Measurements from ENCODE around the gene STMN3.

Gene STMN3

GRCh38 chr20:63626424-63627128 is 26.6 kb downstream of the STMN3 start, which contains the start of gene GMEB2:
Gene GMEB2 (minus strand): TSS chr20:63627101. CDS start chr20:63619397, 7,704 bp downstream.
- ChIA-PET CTCF (interaction anchor here (0.6 to 1.0 kb wide), 3 partner anchors 46 to 179 kb away, joined by 3 to 4 read pairs (median 3); no protein-coding TSS in a partner anchor), POLR2A (ENCODE audit: low non-redundant PET) (interaction anchor here (0.6 to 1.5 kb wide), 10 partner anchors 8 to 354 kb away, joined by 3 to 7 read pairs (median 3); partner anchors contain the start of genes PRPF6, PTK6 and RTEL1)
- H3K27ac ChIP-seq: peak within 1 kb of the TSS; percentile 97
- TF ChIP-seq CTCF (conservative IDR thresholded peaks at IDR 0.05; ENCODE audit: low read depth): no peak
- peak; percentile 87 for DNase-seq (ENCODE audit: low spot score)

- ChIA-PET CTCF (no interaction called here), POLR2A (ENCODE audit: low non-redundant PET) (interaction anchor here (0.5 to 0.6 kb wide), 2 partner anchors 33 to 224 kb away, joined by 3 read pairs; no protein-coding TSS in a partner anchor)
- peak overlapping the region; percentile 97 for H3K27ac ChIP-seq
- no peak for DNase-seq (ENCODE audit: low spot score)
- TF ChIP-seq CTCF (conservative IDR thresholded peaks at IDR 0.05; ENCODE audit: low read depth): no peak
Observed at GRCh38 chr20:63625771-63626423, 27.3 kb downstream of the STMN3 start.

GRCh38 chr20:63624486-63624885 is 28.7 kb downstream of the STMN3 start:
- ChIA-PET POLR2A (ENCODE audit: low non-redundant PET) (interaction anchor here (0.5 kb wide), 1 partner anchor 100 kb away, joined by 3 read pairs; no protein-coding TSS in a partner anchor), CTCF (no interaction called here)
- peak overlapping the region; percentile 97 for H3K27ac ChIP-seq
- no peak for DNase-seq (ENCODE audit: low spot score)
- TF ChIP-seq CTCF (conservative IDR thresholded peaks at IDR 0.05; ENCODE audit: low read depth): no peak

GRCh38 chr20:63622732-63623131 is 30.5 kb downstream of the STMN3 start:
- H3K27ac ChIP-seq: no peak overlapping the region
- no peak for DNase-seq (ENCODE audit: low spot score)
- ChIA-PET POLR2A (ENCODE audit: low non-redundant PET) (no interaction called here), CTCF (interaction anchor here (0.6 to 0.8 kb wide), 3 partner anchors 19 to 114 kb away, joined by 3 to 4 read pairs (median 4); partner anchors contain the start of gene PTK6)
- no peak for TF ChIP-seq CTCF (conservative IDR thresholded peaks at IDR 0.05; ENCODE audit: low read depth)

GRCh38 chr20:63622096-63622495 is 31.1 kb downstream of the STMN3 start:
- TF ChIP-seq CTCF (conservative IDR thresholded peaks at IDR 0.05; ENCODE audit: low read depth): no peak
- peak overlapping the region; percentile 3; the same call in 1 of the 2 replicates for H3K27ac ChIP-seq
- ChIA-PET POLR2A (ENCODE audit: low non-redundant PET) (no interaction called here), CTCF (interaction anchor here (0.8 to 1.2 kb wide), 2 partner anchors 84 to 352 kb away, joined by 3 to 4 read pairs; partner anchors contain the start of gene PTK6)
- no peak for DNase-seq (ENCODE audit: low spot score)

GRCh38 chr20:63620991-63621390 is 32.2 kb downstream of the STMN3 start:
- ChIA-PET POLR2A (ENCODE audit: low non-redundant PET) (no interaction called here), CTCF (interaction anchor here (0.6 kb wide), 1 partner anchor 135 kb away, joined by 3 read pairs; no protein-coding TSS in a partner anchor)
- H3K27ac ChIP-seq: no peak overlapping the region
- DNase-seq (ENCODE audit: low spot score): no peak
- TF ChIP-seq CTCF (conservative IDR thresholded peaks at IDR 0.05; ENCODE audit: low read depth): no peak
